ENCODE measurements around the gene ALK.

The ALK gene

GRCh38 chr2:29347774-29348461, 573.5 kb downstream of the ALK start:
- no peaks in the 10 kb centered on the region for H3K4me1 ChIP-seq (ENCODE audit: low read depth, poor library complexity, severe bottlenecking)
- no peak overlapping the region for H3K4me2 ChIP-seq
- H3K27me3 ChIP-seq (ENCODE audit: insufficient read depth, low read depth) = no peaks in the 10 kb centered on the region
- no peak overlapping the region for H2AFZ ChIP-seq (ENCODE audit: low read depth)
- no peak overlapping the region for H3K9ac ChIP-seq
- no peak overlapping the region for H3K27ac ChIP-seq
- TF ChIP-seq CTCF (conservative IDR thresholded peaks at IDR 0.05; ENCODE audit: low read depth, low read length) = no peak
- no peaks in the 10 kb centered on the region for H4K20me1 ChIP-seq (ENCODE audit: insufficient read depth)
- no peaks in the 10 kb centered on the region for H3K36me3 ChIP-seq (ENCODE audit: insufficient read depth)
- H3K4me3 ChIP-seq (IDR thresholded peaks at IDR 0.05; ENCODE audit: insufficient read depth, low read depth, low read length) = no peak overlapping the region
- no peaks in the 10 kb centered on the region for H3K79me2 ChIP-seq (ENCODE audit: insufficient read depth, low read depth)

- H3K36me3 ChIP-seq (ENCODE audit: insufficient read depth) = no peaks in the 10 kb centered on the region
- no peak overlapping the region for H3K4me2 ChIP-seq
- no peak overlapping the region for H3K27ac ChIP-seq
- no peaks in the 10 kb centered on the region for H4K20me1 ChIP-seq (ENCODE audit: insufficient read depth)
- H3K79me2 ChIP-seq (ENCODE audit: insufficient read depth, low read depth) = no peaks in the 10 kb centered on the region
- H3K9ac ChIP-seq = no peak overlapping the region
- TF ChIP-seq CTCF (conservative IDR thresholded peaks at IDR 0.05; ENCODE audit: low read depth, low read length) = no peak
- no peaks in the 10 kb centered on the region for H3K27me3 ChIP-seq (ENCODE audit: insufficient read depth, low read depth)
- no peak overlapping the region for H3K4me3 ChIP-seq (IDR thresholded peaks at IDR 0.05; ENCODE audit: insufficient read depth, low read depth, low read length)
- H3K4me1 ChIP-seq (ENCODE audit: low read depth, poor library complexity, severe bottlenecking) = no peaks in the 10 kb centered on the region
- H2AFZ ChIP-seq (ENCODE audit: low read depth) = no peak overlapping the region
These were observed 576.1 kb downstream of the ALK start for GRCh38 chr2:29345236-29345635.

- H3K27ac ChIP-seq = no peak overlapping the region
- H3K36me3 ChIP-seq (ENCODE audit: insufficient read depth) = no peaks in the 10 kb centered on the region
- H4K20me1 ChIP-seq (ENCODE audit: insufficient read depth) = no peaks in the 10 kb centered on the region
- no peak overlapping the region for H3K4me3 ChIP-seq (IDR thresholded peaks at IDR 0.05; ENCODE audit: insufficient read depth, low read depth, low read length)
- TF ChIP-seq CTCF (conservative IDR thresholded peaks at IDR 0.05; ENCODE audit: low read depth, low read length) = no peak
- H2AFZ ChIP-seq (ENCODE audit: low read depth) = no peak overlapping the region
- no peaks in the 10 kb centered on the region for H3K79me2 ChIP-seq (ENCODE audit: insufficient read depth, low read depth)
- no peak overlapping the region for H3K4me2 ChIP-seq
- no peaks in the 10 kb centered on the region for H3K4me1 ChIP-seq (ENCODE audit: low read depth, poor library complexity, severe bottlenecking)
- H3K9ac ChIP-seq = no peak overlapping the region
- H3K27me3 ChIP-seq (ENCODE audit: insufficient read depth, low read depth) = no peaks in the 10 kb centered on the region
These were observed 577.6 kb downstream of the ALK start for GRCh38 chr2:29343830-29344229.

GRCh38 chr2:29336341-29337241, 584.8 kb downstream of the ALK start:
- Histone ChIP-seq H2AFZ (ENCODE audit: low read depth) (no peak overlapping the region), H3K4me1 (ENCODE audit: low read depth, poor library complexity, severe bottlenecking) (no peaks in the 10 kb centered on the region), H3K4me3 (IDR thresholded peaks at IDR 0.05; ENCODE audit: insufficient read depth, low read depth, low read length) (no peak overlapping the region), H3K27me3 (ENCODE audit: insufficient read depth, low read depth) (no peaks in the 10 kb centered on the region), H4K20me1 (ENCODE audit: insufficient read depth) (no peaks in the 10 kb centered on the region), H3K36me3 (ENCODE audit: insufficient read depth) (no peaks in the 10 kb centered on the region), H3K4me2 (no peak overlapping the region), H3K79me2 (ENCODE audit: insufficient read depth, low read depth) (no peaks in the 10 kb centered on the region), H3K27ac (no peak overlapping the region), H3K9ac (no peak overlapping the region)
- no peak for TF ChIP-seq CTCF (conservative IDR thresholded peaks at IDR 0.05; ENCODE audit: low read depth, low read length)
